ENCODE data around the gene SEMA3B.

The SEMA3B gene

DNA sequence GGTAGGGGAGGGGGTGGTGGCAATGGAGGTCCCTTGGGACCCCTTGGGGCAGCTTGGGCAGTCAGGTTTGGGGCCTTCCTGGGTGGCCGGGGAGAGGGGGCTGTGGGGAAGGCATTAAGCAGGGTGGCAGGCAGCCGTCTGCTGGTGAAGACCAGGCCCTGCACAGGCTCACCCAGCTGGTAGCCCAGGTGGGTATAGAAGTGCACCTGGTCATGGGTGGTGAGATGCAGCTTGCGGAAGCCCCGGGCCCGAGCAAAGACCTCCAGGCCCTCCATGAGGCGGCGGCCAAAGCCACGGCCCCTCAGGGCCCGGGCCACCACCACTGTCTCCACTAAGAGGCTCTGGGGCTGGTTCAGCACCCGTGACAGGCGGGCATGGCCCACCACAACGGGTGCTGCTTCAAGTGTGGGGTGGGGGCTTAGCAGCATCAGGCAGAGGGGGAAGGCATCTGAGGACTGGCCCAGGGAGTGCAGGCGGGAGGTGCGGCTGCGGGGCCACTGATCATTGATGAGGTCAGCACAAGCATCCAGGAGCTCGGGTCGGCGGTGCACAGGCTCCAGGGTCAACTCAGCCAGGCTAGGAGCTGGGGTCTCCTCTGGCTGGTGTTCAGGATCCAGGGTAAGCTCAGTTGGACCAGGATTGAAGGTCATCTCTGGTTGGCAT lies 27.9 kb downstream of the SEMA3B start:
- TF ChIP-seq, protein P1, sequence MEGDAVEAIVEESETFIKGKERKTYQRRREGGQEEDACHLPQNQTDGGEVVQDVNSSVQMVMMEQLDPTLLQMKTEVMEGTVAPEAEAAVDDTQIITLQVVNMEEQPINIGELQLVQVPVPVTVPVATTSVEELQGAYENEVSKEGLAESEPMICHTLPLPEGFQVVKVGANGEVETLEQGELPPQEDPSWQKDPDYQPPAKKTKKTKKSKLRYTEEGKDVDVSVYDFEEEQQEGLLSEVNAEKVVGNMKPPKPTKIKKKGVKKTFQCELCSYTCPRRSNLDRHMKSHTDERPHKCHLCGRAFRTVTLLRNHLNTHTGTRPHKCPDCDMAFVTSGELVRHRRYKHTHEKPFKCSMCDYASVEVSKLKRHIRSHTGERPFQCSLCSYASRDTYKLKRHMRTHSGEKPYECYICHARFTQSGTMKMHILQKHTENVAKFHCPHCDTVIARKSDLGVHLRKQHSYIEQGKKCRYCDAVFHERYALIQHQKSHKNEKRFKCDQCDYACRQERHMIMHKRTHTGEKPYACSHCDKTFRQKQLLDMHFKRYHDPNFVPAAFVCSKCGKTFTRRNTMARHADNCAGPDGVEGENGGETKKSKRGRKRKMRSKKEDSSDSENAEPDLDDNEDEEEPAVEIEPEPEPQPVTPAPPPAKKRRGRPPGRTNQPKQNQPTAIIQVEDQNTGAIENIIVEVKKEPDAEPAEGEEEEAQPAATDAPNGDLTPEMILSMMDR (IDR thresholded peaks at IDR 0.05; ENCODE audit: low read length, missing control alignments): no peak
- no peak overlapping the region for H3K4me3 ChIP-seq (replicated peaks; ENCODE audit: low read depth, low read length)
- no peak for DNase-seq (ENCODE audit: low read depth)

DNA sequence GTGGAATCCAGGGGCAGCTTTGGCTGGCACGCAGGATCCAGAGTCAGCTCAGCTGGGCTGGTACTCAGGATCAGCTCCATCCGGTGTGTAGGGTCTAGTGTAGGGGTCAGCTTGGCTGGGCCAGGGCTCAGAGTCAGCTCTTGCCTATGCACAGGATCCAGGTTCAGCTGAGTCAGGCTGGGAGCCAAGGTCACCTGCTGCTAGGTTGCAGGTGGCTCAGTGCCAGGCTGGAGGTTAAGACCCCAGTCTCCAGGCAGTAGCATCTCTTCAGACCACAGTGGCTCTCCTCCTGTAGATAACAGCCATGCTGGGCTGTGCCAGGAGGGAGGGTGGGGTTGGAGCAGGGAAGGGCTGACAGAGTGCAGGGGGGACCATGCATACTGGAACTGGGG lies 28.4 kb downstream of the SEMA3B start:
- TF ChIP-seq, protein P1 (IDR thresholded peaks at IDR 0.05; ENCODE audit: low read length, missing control alignments): no peak
- no peak overlapping the region for H3K4me3 ChIP-seq (replicated peaks; ENCODE audit: low read depth, low read length)
- no peak for DNase-seq (ENCODE audit: low read depth)

DNA sequence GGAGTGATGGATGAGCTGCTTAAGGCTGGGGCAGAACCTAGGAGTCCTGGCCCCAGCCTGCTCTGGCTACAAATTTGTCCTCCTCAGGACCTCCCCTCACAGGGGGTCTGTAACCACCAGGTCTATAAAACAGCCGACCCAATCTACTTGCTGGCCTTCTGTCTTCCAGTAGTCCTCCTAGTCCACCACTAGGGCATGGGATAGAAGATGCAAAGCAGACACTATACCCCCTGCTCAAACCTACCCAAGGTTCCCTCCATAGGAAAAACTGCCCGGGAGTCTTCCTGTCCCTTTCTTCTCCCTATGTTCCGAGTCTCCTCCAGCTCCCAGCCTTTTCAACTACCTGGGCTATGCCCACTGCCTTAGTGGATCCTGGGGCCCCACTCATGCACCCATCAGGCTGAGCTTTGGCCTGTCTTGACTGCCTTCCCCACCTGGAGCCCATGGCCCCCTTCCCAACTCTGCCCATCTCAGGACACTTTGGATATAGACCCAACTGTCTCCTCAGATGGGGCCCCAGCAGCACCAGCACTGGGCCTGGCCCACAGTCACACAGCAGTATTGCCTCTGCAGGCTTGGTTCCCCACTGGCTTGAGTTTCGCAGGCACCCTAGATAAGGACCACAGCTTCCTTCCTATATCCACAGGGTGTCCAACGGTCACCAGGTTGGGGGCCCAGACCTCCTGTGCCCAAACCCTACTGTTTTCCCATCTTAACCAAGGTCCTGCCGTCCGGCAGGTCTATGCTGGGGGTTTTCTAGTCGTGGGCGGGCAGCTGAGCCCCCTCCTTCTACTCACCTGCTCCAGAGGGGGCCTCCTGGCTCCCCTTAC lies 29.2 kb downstream of the SEMA3B start:
- no peak for DNase-seq (ENCODE audit: low read depth)
- peak overlapping the region; percentile 72 for H3K4me3 ChIP-seq (replicated peaks; ENCODE audit: low read depth, low read length)
- TF ChIP-seq, protein P1 (IDR thresholded peaks at IDR 0.05; ENCODE audit: low read length, missing control alignments): peak; percentile 26

DNA sequence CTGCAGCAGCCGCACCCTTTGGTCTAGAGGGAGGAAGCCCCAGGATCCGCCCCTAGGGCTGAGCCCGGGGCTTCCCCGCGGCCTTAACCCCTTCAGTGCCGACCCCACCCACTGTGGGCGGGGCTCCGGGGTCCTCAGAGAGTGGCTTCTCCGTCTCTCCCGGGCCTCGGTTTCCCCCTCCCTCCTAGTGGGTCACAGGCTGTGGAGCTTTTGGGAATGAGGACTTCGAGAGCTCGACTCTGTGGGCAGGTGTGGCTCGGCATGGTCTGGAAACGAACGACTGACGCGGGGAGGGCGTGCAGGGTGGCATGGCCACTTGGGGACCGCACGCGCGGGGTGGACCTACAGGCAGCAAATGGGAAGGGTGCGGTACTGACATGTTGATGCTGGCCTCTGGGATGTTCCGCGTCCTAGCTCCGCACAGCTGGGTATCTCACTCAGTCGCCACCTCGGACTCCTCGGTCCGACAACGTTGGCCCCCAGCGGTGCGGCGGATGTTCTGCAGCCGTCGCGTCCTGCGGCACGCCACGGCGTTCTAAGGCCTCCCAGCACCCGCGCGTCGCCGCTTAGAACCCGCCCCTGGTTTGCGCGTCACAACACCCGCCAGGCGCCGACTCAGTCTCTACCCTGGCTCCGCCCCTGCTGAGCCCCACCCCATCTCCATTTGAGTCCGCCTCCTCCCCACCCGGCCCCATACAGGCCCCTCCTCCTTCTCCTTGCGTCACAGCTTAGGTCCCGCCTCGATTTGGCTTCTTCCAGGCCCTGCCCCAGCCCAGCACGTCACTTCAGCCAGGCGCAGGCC lies 30.1 kb downstream of the SEMA3B start, which contains the start of the genes HYAL3 and NAA80:
HYAL3 (minus strand) TSS at position 570 of the 802 bp plus-strand sequence. CDS start 3,803 bp downstream, outside the sequence.
NAA80 (minus strand) TSS at position 570 of the 802 bp plus-strand sequence. CDS start 1,942 bp downstream, outside the sequence.
- TF ChIP-seq, protein P1 (IDR thresholded peaks at IDR 0.05; ENCODE audit: low read length, missing control alignments): peak; percentile 9
- peak; percentile 100 for DNase-seq (ENCODE audit: low read depth)
- peak within 1 kb of the TSS; percentile 72 for H3K4me3 ChIP-seq (replicated peaks; ENCODE audit: low read depth, low read length)

DNA sequence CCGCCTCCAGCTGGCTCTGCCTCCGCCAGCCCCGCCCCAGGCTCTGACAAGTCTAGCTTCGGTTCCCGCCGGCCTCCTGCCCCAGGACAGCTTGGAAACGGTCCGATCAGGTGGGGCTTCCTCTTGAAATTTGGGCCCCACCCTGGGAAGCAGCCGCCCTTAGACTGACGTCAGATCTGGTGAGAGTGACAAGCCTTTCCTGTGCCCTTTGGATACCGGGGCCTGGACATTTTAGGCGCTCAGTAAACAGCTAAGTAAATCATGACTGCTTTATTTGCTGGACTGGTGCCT lies 30.6 kb downstream of the SEMA3B start:
- peak overlapping the region; percentile 55 for H3K4me3 ChIP-seq (replicated peaks; ENCODE audit: low read depth, low read length)
- TF ChIP-seq, protein P1 (IDR thresholded peaks at IDR 0.05; ENCODE audit: low read length, missing control alignments): no peak
- no peak for DNase-seq (ENCODE audit: low read depth)

DNA sequence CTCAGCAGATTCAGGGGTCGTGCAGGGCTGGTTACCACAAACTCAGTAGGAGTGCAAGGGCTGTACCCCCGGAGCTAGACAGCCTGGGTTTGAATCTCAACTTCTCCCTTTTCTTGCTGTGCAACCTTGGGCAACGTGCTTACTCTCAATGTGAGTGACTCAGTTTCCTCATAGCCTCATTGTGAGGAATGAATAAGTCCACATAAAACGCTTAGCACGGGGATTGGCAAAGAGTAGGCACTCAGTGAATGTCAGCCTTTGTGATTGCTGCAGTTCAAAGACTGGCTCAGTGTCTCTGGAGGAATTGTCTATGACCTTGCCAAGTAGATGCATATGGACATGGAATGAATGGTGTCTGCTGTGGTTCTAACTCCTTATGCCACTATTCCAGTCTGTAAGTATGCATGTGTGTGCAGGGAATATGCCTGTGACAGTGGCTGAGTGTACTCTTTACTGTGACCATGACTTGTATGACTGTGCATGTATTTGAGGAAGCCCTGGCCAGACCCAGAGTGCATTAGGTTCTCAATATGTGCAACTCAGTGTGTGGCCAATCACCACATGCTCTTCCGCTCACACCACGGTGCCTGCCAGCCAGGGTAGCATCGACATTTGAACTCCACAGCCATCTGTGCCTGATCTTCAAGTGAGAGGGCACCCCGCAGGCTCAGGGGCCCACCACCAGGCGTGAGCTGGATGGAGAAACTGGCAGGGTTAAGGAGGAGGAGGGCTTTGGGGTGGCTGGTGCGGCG lies 31.2 kb downstream of the SEMA3B start:
- H3K4me3 ChIP-seq (replicated peaks; ENCODE audit: low read depth, low read length): peak overlapping the region; percentile 55
- TF ChIP-seq, protein P1 (IDR thresholded peaks at IDR 0.05; ENCODE audit: low read length, missing control alignments): no peak
- peak; percentile 49 for DNase-seq (ENCODE audit: low read depth)
